GM12865 (cell line): ENCODE measurements around the gene ASPM.

Experiments
- DNase-seq: peaks from one replicate; pipeline ENCODE4 v3.0.0; 2010; ENCODE audit warnings: low read depth
- H3K4me3 ChIP-seq: 2 replicates; pipeline ENCODE4 v1.5.1; 2011; ENCODE audit warnings: mild to moderate bottlenecking, low read depth, low read length, control low read depth
- TF ChIP-seq, protein P1 (sequence below): IDR thresholded peaks from 2 replicates; pipeline ENCODE4 v1.5.1; 2011; ENCODE audit warnings: low read length, control low read depth, low read depth, inconsistent platforms; ENCODE audit not compliant: insufficient read depth; ENCODE audit errors: missing control alignments

The ASPM gene

DNA sequence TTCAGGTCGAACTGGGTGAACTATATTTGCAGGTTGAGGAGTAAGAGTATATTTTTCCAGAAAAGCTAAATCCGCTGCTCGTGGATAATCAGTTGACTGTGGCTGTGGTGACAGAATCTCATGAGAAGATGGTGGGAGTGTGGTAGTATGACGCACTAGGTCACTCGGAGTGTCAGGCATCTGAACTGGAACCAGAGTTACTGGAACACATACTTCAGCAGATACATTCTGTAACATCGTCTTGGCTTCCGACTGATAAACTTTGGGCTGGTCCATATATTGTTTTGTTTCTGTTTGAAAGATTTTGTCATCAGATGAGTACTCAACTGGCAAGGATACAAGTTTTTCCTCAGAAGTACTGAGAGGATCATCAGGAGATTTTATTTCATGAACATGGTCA, 13.0 kb upstream of the ASPM start:
- TF ChIP-seq, protein P1, sequence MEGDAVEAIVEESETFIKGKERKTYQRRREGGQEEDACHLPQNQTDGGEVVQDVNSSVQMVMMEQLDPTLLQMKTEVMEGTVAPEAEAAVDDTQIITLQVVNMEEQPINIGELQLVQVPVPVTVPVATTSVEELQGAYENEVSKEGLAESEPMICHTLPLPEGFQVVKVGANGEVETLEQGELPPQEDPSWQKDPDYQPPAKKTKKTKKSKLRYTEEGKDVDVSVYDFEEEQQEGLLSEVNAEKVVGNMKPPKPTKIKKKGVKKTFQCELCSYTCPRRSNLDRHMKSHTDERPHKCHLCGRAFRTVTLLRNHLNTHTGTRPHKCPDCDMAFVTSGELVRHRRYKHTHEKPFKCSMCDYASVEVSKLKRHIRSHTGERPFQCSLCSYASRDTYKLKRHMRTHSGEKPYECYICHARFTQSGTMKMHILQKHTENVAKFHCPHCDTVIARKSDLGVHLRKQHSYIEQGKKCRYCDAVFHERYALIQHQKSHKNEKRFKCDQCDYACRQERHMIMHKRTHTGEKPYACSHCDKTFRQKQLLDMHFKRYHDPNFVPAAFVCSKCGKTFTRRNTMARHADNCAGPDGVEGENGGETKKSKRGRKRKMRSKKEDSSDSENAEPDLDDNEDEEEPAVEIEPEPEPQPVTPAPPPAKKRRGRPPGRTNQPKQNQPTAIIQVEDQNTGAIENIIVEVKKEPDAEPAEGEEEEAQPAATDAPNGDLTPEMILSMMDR: no peak
- DNase-seq: no peak

DNA sequence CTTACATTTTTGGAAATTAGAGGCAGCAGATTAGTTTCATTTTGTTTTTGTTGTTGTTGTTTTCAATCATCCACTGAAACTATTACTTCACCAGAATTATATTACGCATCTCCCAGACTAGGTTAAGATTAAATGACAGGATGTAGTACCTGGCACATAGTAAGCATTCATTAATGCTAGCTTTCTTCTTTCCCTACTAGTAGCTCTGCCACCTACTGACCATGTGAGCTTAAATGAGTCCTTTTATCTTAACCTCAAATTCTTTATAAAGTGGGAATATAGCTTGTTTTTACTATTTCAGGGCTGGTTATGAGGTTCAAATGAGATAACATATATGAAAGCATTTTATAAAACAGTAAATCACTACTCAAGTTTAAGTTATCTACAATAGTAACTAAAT, 10.2 kb upstream of the ASPM start:
- no peak overlapping the region for H3K4me3 ChIP-seq
- no peak for DNase-seq
- TF ChIP-seq, protein P1: no peak

More for the DNA sequence above, 13.0 kb upstream of the ASPM start:
- no peak overlapping the region for H3K4me3 ChIP-seq

DNA sequence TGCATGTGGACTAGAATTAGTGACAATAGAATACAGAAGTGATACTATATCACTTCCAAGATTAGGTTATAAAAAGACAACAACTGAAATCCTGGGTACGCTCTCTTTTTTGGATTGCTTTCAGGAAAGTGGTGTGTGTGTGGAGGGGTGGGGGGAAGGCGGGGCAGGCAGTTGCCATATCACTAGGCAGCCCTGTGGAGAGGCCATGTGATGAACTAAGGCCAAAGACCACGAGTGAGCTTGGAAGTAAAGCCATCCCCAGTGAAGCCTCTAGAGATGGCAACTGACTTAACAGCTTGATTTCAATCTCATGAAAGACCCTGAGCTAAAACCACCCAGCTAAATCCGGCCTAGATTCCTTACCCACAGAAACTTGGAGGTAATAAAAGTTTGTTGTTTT, 6.2 kb upstream of the ASPM start:
- no peak overlapping the region for H3K4me3 ChIP-seq
- no peak for DNase-seq
- TF ChIP-seq, protein P1: no peak

DNA sequence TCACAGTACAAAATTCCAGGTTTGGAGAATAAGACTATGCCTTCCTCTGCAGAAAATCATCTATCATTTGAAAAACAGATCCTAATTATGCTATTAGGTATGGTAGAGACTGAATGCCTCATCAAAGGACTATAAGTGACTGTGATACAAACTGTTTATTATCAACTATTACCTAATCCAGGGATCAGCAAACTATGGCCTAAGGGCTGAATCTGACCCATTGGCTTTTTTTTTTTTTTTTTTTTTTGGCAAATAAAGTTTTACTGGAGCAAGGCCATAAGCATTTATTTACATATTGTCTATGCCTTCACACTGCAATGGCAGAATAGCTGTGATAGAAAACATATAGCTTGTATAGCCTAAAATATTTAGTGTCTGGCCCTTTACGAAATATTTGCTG, 4.7 kb upstream of the ASPM start:
- DNase-seq: no peak
- H3K4me3 ChIP-seq: no peak overlapping the region
- TF ChIP-seq, protein P1: no peak

DNA sequence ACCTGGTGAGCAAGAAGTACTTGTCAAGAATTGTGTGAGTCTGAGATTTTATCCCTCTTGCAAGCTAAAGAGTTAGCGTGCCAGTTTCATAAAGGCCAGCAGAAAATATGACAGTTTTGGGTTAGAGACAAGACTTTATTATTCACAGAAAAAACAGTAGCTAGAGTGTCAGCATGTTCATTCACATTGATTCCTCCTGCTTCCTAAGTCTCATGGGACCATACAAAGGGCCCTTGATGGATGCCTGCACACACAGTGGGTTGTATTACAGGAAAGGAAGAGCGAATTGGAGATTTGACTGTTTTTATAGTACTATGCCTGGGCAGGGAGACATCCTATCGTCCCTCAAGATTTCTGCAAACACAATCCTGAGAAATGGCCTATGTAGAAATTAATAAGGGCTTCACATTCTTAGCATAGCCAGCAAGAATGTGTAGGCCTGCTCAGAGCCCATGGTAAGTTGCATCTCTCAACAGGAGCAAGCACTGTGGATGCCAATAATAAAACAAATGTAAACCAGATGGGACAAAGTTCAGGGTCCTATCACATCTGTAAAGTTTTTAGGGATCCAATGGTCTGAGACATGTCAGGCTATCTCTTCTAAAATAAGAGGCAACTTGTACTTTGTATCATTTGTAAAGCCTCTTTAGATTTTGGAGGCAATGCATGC, 4.0 kb upstream of the ASPM start:
- no peak for DNase-seq
- TF ChIP-seq, protein P1: no peak
- no peak overlapping the region for H3K4me3 ChIP-seq

DNA sequence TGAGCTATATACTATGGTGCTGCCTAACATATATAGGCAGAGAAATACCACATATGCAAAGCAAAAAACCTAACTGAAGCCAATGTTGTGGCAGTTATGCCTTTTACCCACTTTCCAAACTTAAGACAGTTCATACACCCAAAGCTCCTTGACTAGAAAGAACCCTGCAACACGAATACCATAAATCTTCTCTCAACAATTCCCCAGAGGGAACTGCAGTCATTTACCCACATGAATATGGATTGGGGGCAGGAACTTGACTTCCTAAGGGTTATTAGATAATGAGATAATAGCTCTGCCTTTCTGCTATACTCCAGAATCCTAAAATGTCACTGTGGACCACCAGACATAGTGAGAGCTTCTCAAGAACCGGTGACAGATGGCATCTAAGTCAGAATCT, 2.9 kb upstream of the ASPM start:
- no peak overlapping the region for H3K4me3 ChIP-seq
- no peak for DNase-seq
- TF ChIP-seq, protein P1: no peak

DNA sequence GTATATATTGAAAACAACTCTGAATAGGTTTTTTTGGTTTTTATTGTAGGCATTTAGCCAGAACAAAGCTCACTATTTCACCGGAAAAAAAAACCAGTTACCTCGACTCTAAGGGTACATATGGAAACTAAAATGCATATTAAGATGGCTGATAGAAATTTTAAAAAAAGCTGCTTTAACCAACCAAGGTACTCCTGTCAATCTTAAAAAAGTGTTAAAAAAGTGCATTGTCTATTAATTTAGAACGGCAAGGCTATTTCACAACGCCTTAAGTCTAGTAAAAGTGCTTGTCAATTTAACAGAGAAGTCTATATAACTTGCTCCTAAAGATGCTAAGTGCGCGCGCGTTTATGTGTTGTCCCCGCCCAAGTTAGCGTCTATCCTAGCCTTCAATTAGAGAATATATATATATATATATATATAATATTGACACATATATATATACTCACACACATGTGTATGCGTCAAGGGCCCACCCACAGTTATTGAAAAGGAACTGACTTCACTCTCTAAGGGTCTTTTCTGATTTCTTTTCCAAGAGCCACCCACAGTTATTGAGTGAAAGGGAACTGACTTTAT, 934 bp downstream of the ASPM start:
- DNase-seq: no peak
- TF ChIP-seq, protein P1: no peak
- H3K4me3 ChIP-seq: peak overlapping the region; percentile 99
